ENCODE data around the gene PBX1.
"Not testable (repeated sequence)": the region's sequence is repeated elsewhere in the genome, so short reads cannot be mapped to it uniquely, and the experiment has no call there.

PBX1 gene

DNA sequence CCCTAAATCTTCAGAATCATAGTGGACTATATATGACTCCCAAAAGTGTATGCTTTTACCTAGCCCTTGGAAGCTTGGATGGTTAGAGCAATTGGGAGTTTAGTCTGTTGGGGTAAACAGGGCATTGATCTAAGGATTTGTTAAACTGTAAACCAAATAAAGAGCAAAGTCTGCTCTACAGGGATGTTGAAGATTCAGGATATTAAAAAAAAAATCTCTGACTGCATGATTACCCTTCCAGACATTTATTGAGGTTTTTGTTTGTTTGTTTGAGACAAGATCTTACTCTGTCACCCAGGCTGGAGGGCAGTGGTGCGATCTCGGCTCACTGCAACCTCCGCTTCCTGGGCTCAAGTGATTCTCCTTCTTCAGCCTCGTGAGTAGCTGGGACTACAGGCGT is 31.6 kb downstream of the PBX1 start:
- DNase-seq (ENCODE audit: low read depth): no peak

DNA sequence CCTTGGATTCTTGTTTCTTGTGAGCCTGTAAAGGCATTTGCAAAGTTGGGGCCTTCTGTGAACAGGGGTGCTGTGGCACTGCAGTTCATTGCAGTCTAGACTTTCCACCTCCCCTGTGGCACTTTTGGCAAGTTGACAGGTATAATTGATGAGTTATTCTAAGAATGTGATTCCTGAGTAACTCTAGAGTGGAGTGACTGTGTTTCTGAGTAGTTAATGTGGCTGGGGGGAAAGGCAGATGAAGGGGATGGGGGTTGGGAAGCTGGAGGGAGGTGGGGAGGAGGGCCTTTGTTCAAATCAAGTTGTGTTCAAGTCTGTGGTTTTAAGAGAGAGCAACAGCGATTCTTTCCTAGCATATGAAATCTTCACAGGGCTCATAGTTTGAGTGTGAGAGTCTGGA is 32.9 kb downstream of the PBX1 start:
- no peak for DNase-seq (ENCODE audit: low read depth)

DNA sequence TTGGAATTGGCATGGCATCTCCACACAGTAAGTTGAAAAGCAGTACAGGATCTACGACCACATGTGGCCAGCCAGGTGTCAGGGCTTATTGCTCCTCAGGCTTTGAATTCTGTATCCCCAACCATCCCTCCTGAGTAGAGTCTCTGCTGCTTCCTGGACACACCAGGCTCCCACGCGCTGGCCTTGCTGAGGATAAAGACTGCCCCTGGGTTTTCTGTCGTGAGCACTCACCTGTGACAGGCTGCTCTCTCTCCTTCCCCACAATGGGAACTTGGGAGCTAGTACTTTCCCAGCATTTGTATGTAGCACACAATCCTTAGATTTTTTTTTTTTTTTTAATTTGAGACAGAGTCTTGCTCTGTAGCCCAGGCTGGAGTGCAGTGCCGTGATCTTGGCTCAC is 33.6 kb downstream of the PBX1 start:
- no peak for DNase-seq (ENCODE audit: low read depth)

DNA sequence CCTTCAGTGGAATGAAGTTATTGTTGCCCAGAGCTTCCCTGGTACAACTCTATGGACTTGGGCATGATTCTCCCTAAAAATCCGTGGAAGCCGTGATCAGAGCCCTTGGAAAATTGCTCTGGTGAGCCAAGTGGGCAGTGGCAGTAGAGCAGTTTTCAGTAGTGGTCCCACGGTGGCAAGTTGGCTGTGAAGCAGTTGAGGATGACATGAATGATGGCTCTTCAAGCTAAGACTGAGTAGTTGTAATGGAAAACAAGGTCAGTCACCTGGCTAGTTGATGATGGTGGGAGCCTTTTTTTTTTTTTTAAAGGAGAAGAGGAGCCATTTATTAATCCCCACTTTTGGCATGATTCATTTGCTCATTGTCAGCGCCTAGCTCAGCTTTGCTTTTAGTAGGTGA is 36.2 kb downstream of the PBX1 start:
- no peak for DNase-seq (ENCODE audit: low read depth)

DNA sequence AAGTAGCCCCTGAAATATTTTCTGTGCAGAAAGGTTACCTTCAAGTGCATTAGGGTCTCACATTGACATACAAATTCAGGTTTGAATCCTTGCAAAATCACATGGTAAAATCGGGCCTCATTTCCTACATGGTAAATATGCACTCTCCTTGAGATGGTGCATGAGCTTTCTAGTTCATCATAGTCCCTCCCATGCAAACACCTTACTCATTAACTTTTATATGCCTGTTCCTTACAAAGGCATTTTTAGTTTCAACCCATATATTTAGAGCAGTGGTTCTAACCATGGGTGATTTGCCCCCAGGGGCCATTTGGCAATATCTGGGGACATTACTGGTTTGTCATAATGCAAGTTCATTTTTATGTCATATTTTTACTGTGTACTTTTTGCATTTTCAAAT is 37.2 kb downstream of the PBX1 start:
- no peak for DNase-seq (ENCODE audit: low read depth)

DNA sequence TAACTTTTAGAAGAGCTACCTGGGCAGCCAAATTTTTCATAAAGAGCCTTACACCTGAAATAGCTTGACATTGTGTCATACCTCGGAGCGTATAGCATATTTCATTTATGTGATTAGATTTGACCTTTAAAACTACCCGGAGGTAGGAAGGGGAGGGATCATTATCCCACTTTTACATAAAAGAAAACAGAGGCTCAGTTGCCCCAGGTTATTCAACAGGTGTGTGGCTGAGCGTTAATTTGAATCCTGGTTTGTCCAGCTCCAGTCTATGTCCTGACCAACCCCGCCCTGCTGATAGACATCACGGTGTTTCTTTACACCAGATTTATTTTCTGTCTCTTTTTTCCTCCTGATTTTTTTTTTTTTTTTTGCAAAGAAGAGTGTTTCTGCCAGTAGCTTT is 39.7 kb downstream of the PBX1 start:
- no peak for DNase-seq (ENCODE audit: low read depth)

DNA sequence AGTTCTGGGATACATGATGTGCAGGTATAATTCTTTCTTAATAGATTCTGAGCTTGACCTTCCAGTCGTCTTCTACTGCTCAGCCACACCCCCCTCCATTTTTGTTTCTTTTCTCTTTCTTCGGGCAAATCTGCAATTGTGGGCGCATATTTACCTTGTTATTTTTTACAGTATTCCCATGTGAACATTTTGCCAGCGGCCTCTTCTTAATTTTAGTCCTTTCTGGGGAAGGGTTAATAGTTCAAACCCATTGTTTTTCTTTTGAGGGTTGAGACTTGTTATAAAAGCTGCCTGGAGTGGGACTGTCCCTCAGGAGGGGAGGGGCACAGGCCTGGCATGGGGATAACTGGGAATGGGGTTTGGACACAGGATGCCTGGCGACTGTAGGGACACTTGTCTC is 40.3 kb downstream of the PBX1 start:
- DNase-seq (ENCODE audit: low read depth): no peak

DNA sequence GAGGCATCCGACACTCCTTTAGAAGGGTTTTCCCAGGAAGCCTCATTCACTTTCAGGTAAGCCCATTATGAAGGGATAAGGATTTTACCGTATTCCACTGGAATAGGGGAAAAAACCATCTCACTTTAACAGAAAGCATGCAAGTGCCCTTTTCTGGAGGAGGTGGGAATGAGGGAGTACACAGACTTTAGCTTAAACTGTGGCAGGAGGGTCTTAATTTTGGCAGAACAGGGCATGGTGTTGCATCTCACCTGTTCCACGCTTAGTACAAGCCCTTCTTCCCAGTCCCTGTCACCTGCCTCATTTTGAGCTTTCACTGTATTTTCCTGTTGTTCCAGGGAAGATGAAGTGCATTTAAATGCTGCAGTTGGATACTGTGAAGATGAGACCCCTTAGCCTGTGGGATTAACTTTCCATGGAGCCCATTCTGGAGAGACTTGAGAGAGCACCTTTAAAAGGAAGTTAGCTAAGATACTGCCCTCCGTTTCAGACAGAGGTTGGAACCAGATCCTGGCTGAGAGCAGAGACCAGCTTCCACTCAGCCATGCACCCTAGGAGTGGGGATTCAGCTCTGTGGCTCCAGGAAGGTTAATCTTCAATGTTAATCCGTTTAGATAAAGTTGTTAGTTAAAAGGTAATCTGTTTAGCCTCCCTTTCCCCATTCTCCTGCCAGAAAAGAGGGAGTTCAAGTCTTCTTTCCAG is 42.6 kb downstream of the PBX1 start:
- no peak for DNase-seq (ENCODE audit: low read depth)

DNA sequence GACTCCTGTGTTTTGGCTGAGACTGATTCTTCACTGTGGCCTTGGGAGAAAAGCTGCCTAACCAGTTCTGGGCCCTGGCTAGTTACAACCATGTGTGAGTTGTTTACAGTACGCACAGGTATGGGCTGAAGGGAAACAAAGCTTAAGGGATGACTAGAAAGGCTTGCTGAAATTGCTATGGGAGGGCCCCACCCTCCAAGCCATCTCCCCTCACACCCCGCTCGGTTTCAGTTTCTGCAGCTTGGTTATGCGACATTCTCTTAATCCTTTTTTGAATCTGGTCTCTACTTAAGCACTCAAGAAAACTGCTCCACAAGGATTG is 43.1 kb downstream of the PBX1 start:
- no peak for DNase-seq (ENCODE audit: low read depth)

DNA sequence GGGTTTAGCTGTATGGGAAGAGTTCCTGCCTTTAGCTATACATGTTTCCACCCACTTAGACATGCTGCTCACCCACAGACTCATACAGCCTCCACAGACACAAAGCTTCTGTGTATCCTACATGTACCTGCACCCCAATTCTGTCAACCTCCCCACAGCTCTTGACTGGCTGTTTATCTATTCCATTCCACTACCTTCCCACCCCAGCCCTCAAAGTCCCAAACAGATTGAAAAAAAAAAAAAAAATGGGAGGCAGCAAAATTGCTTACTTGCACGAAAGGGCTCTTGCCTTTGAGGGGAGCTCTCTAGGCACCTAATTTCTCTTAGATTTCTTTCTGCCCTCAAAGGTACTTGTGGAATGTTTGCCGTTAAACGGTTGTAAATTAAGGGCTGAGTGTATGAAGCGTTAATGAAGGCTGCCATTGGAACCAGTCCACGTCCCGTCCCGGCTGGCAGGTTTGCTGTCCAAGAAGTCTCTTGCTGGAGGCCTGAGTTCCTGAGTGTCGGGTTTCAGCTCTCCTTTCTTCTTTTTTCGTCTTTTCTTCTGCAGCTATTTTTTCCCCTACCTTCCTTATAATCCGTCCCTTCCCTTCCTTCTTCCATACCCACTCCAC is 43.6 kb downstream of the PBX1 start:
- no peak for DNase-seq (ENCODE audit: low read depth)

DNA sequence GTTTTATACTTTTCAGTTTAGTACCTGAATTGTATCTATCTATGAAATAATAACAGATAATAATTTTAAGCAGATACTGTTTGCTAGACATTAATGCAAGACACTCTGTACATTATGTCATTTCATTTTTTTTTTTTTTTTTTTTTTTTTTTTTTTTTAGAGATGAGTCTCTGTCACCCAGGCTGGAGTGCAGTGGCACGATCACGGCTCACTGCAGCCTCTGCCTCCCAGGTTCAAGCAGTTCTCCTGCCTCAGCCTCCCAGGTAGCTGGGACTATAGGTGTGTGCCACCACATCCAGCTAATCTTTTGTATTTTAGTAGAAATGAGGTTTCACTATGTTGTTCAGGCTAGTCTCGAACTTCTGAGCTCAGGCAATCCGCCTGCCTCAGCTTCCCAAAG is 44.8 kb downstream of the PBX1 start:
- not testable (repeated sequence) for DNase-seq (ENCODE audit: low read depth)

DNA sequence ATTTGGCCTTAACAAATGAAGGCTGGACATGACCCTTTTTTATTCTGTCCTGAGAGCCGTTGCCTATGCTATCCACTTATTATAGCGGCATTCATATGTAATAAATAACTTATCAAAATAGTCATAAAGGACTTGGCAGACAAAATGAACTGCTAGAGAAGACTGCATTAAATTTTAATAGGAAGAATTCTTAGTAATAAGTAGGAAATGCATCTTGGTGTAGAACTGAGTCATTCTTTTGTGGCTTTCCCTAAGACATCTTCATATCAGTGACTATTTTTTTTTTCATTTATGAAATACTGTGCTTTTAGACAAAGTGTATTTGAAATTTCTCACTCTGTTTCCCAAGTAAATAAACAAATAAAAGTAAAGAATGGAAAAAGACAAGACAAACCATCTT is 45.6 kb downstream of the PBX1 start:
- DNase-seq (ENCODE audit: low read depth): peak; percentile 76

DNA sequence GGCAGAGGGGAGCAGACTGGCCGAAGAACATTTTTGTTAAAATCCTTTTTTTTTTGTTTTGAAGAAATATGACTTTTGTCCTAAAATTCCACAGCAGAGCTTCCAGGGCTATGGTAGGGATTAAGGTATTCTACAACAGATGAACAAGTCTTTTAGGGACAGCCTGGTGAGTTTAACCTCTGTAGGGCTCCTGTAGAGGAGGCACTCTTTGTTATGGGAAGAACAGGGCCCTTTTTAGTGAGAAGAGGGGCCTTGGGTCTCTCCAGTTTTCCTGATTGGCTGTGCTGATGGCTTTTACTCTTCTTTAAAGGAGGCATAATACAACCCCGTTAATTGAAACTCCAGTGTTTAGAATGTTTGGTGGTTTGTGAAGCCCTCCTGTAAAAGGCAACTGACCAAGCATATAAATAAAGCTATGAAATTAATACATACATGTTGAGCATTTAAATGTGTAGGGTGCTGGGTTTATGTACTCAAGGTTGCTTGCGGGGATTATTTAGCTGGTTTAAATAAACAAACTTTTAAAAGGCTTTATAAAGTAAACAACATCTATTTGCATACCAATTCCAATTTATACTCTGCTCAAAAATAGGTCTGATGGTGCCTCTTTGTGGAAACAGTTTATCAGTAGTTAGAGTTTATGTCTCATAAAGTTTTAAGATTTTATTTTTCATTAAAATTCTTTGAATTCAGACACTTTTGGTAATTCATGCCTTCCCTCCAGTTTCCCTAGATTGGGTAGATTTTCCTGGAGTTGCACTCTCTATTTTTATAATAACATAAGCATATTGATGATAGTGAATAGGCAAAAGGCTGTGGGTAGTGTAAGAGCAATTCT is 46.5 kb downstream of the PBX1 start:
- DNase-seq (ENCODE audit: low read depth): no peak

DNA sequence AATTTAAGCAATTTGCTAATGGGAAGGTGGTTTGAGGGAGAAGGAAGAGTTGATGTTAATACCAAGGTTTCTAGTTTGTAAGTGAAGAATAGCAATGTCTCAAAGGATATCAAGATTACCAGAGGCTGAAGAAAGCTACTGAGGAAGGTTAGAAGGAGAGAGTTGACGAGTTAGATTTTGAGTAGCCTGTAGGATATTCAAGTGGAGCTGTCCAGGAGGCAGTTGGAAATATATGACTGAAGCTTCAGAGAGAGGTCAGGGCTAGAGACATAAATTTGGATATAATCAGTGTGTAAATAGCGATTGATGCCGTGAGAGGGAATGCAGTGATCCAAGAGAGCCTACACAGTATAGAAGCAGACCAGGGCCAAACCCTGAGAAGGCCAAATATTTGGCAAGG is 48.4 kb downstream of the PBX1 start:
- no peak for DNase-seq (ENCODE audit: low read depth)

DNA sequence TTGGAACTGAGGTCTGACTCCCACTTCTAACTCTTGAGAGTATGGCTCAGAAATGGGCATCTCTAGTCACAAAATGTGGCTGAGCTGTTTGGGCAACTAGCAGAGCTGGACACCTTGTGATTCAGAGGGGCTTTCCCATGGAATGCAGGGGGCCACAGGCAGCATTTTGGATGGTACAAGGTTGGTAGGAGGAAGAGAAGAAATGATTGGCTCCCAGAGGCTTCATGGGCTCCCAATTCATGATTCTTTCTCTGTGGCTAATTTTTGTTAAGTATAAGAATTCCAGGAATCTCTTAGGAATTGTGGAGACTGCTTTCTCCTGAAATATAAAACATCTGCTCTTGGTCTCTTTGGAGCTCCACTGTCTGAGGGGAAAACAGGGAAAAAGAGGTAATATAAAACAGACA is 49.7 kb downstream of the PBX1 start:
- no peak for DNase-seq (ENCODE audit: low read depth)

DNA sequence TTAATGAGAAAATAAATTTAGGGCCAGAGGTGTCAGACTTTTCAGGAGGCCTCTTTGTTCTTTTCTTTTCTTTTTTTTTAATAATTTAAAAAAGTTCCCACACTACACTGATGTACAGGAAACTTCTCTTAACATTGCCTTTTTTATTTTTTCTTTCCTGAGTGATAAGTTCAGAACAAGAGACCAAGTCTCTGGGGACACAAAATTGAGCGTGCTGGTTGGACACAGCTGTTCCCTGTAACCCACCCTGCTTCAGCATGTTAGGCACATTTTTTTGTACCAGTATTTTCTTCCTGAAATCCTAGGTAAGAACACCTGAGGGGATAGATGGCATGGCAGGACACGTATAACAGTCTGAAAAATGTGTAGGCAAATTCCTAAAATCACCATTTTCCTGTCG is 50.1 kb downstream of the PBX1 start:
- DNase-seq (ENCODE audit: low read depth): no peak

DNA sequence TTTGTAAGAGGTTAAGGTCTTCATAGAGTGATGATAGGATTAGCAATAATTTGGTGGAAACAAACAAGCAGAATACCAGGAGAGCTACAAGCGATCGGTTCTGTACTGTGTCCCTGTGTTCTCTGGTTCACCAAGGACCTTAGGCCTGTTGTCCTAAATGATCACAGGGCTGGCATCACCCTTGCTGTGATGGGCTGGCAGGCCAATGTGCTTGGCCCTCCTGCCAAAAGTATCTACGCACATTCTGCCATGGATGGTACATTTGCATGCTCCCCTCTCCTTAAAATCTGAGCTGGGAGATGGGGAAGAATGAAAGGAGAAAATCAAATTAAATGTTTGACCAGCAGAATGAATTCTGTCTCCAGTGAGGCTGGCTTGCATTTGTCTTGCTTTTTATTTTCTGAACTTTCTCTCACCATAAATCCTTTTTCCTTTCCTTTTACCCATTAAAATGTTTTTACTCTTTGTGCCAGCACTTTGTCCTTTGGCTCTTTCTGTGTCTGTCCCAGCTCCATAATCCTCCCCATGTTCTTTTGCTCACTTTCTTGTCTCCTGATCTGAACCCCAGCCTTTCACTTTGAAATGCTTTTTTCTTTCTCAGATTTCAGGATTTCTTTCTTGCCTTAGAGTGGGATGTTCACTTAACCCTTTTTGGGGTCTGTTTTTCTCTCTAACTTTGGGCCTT is 51.7 kb downstream of the PBX1 start:
- no peak for DNase-seq (ENCODE audit: low read depth)

DNA sequence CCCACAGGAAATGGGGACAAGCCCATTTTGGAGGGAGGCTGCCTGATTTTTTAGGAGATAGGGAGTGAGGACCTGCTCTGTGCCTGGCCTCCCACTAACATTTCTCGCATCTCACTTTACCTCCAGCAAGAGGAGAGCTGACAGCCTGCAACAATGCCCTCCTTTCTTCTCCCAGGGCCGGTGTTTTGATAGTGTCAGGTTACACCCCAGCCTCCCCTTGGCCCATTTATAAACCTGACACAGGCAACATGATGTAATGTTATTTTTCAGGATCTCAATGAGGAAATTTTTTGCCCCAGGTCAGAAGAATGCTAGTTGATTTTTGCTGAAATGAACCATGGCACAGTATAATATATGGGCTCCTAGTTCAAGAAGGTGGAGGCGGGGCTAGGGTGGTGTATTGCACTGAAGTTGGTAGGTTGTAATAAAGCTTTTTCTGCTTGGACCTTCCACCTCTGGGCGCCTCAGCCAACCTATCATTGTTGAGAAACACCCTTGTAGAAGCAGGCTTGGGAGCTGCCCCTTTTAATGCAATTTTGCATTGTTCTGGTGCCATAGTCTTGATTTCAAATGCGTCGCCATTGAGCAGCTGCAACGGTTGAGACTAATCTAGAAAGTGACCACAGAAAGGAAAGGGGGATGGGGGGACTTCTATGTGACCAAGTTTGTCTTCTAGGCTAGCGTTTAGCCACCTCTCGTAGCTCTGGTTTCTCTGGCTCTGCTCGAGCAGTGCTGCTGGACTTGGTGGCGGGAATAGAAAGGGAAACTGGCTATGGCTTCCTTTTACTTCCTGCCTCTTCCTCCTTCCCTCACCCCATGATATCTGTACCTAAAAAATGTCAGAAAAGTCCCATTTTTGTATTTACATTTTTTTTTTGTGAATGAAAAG is 53.0 kb downstream of the PBX1 start:
- DNase-seq (ENCODE audit: low read depth): peak; percentile 78

DNA sequence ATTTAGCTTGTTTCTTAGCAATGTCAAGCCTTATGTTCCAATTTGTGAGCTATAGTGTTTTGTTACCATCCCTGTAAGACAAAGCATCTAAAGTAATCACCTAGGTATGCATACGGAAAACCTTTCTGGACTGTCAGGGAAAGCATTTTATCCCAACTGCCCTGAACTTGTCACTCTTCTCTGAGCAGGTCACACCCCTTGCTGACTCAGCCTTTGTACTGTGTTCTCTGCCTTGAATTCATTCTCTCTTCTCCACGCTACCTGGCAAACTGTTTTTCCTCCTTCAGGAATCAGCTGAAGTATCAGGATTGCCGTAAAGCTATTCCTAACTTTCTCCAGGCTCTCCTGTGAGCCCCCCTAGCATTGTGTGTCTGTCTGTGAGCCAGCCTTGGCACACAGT is 54.2 kb downstream of the PBX1 start:
- DNase-seq (ENCODE audit: low read depth): peak; percentile 38

DNA sequence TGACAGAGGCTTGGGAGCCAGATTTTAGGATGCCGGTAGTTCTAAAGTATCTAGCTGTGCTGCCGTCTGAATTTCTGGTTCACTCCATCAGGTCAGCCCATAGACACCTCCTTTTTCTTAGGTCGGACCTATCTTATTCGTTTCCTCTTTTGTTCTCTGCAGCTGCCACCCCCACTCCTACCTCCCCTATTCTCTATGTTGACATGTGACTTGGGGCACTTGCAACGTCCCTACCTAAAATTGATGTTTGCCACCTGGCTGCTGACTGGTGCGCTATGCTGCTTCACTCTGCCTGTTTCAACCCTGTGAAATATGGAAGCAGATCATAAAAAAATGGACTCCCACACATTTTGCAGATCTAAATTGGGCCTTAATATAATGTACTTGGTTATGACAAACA is 55.3 kb downstream of the PBX1 start:
- DNase-seq (ENCODE audit: low read depth): no peak

DNA sequence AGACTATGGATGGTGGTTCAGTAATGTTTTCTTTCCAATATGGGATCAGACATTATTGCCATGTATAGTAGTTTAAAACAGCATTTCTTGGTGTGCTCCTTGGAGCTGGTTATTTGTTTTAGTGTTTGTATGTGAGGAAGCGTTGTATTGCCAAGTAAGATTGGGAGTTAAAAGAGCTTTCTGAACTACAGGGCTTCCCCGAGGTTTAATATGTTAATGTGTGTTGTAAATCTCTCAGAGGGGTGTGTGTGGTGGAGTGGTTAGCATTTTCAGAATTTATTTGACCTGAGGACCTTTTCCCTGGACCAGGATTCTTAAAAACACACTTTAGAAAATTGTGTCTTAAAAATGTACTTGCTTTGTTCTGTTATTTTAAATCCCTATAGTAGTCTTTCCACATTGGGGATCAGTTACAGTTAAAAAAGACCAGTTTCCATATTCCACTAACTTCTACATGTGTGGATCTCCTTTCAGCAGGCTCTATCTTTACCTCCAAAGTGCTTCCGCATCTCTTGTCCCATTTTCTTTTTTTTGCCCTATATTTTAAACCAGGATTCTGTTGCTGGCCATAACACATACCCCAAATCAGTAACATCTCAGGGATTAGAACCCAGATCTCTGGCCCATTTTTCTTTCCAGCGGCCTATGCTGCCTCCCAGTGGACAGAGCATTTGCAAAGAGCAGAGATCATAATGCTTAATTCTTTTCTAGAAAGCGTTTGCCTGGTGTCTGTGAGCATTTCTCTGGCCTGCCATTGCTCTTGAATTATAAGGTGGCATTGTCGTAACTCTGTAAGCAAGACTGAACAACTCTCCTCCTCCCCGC is 58.6 kb downstream of the PBX1 start:
- DNase-seq (ENCODE audit: low read depth): no peak
